HUES48 (cell line): ENCODE results near the gene OR5P2.
"Not testable (repeated sequence)": the region's sequence is repeated elsewhere in the genome, so short reads cannot be mapped to it uniquely, and the experiment has no call there.

ENCODE experiments used
- H3K27ac ChIP-seq: one replicate; pipeline ENCODE4 v1.7.0; 2013; ENCODE audit warnings: low read depth, low read length, inconsistent platforms
- H3K27me3 ChIP-seq: 2 replicates; pipeline ENCODE4 v1.6.1; 2013; ENCODE audit warnings: mild to moderate bottlenecking, low read length; ENCODE audit not compliant: control insufficient read depth, insufficient read depth
- H3K36me3 ChIP-seq: 2 replicates; pipeline ENCODE4 v1.6.1; 2013; ENCODE audit warnings: low read length; ENCODE audit not compliant: control insufficient read depth, insufficient read depth
- H3K4me1 ChIP-seq: 2 replicates; pipeline ENCODE4 v1.6.1; 2013; ENCODE audit warnings: mild to moderate bottlenecking, low read length; ENCODE audit not compliant: control insufficient read depth, insufficient read depth
- H3K4me3 ChIP-seq: 2 replicates; pipeline ENCODE4 v1.5.1; 2013; ENCODE audit warnings: mild to moderate bottlenecking, low read depth, low read length
- H3K9ac ChIP-seq: 2 replicates; pipeline ENCODE4 v1.6.1; 2013; ENCODE audit warnings: mild to moderate bottlenecking, low read depth, low read length, moderate library complexity
- H3K9me3 ChIP-seq: 2 replicates; pipeline ENCODE4 v1.6.1; 2013; ENCODE audit warnings: low read length; ENCODE audit not compliant: control insufficient read depth, insufficient read depth

The OR5P2 gene

GRCh38 chr11:7793233-7793632 is 3.5 kb downstream of the OR5P2 start:
- Histone ChIP-seq H3K4me3 (no peak overlapping the region), H3K4me1 (no peaks in the 10 kb centered on the region), H3K9ac (no peak overlapping the region), H3K9me3 (no peaks in the 10 kb centered on the region), H3K36me3 (no peaks in the 10 kb centered on the region), H3K27me3 (no peaks in the 10 kb centered on the region), H3K27ac (no peak overlapping the region)

- Histone ChIP-seq H3K36me3 (no peaks in the 10 kb centered on the region), H3K9ac (no peak overlapping the region), H3K27ac (no peak overlapping the region), H3K9me3 (no peaks in the 10 kb centered on the region), H3K4me1 (no peaks in the 10 kb centered on the region), H3K27me3 (no peaks in the 10 kb centered on the region), H3K4me3 (no peak overlapping the region)
Measured at GRCh38 chr11:7787239-7787638, 9.5 kb downstream of the OR5P2 start.

- H3K27me3 ChIP-seq = no peaks in the 10 kb centered on the region
- no peaks in the 10 kb centered on the region for H3K4me1 ChIP-seq
- no peaks in the 10 kb centered on the region for H3K36me3 ChIP-seq
- H3K9me3 ChIP-seq = no peaks in the 10 kb centered on the region
- no peak overlapping the region for H3K9ac ChIP-seq
- H3K4me3 ChIP-seq = no peak overlapping the region
- no peak overlapping the region for H3K27ac ChIP-seq
Measured at GRCh38 chr11:7775689-7776088, 21.1 kb downstream of the OR5P2 start.

- not testable (repeated sequence) for H3K27ac ChIP-seq, H3K9ac ChIP-seq, H3K4me3 ChIP-seq, H3K4me1 ChIP-seq, H3K36me3 ChIP-seq, H3K27me3 ChIP-seq, H3K9me3 ChIP-seq
Measured at GRCh38 chr11:7764301-7764700, 32.4 kb downstream of the OR5P2 start.

GRCh38 chr11:7759010-7759409 is 37.7 kb downstream of the OR5P2 start:
- H3K4me1 ChIP-seq = no peaks in the 10 kb centered on the region
- H3K27ac ChIP-seq = no peak overlapping the region
- H3K27me3 ChIP-seq = no peaks in the 10 kb centered on the region
- no peak overlapping the region for H3K9ac ChIP-seq
- no peaks in the 10 kb centered on the region; the same call in 1 of the 2 replicates for H3K9me3 ChIP-seq
- no peak overlapping the region for H3K4me3 ChIP-seq
- no peaks in the 10 kb centered on the region for H3K36me3 ChIP-seq

GRCh38 chr11:7749456-7749855 is 47.3 kb downstream of the OR5P2 start:
- Histone ChIP-seq H3K27ac (no peak overlapping the region), H3K27me3 (no peaks in the 10 kb centered on the region), H3K9me3 (no peaks in the 10 kb centered on the region), H3K4me1 (no peaks in the 10 kb centered on the region), H3K4me3 (no peak overlapping the region), H3K9ac (no peak overlapping the region), H3K36me3 (no peaks in the 10 kb centered on the region)
